ENCODE results near the gene PPP1R9B. TPM values are rescaled to one million over a fixed set of nuclear protein-coding genes. Genes with fewer than 3 reads are reported as not detected.

PPP1R9B gene
- total RNA-seq, 1 donor from 2014 or later, result 16.6 TPM

DNA sequence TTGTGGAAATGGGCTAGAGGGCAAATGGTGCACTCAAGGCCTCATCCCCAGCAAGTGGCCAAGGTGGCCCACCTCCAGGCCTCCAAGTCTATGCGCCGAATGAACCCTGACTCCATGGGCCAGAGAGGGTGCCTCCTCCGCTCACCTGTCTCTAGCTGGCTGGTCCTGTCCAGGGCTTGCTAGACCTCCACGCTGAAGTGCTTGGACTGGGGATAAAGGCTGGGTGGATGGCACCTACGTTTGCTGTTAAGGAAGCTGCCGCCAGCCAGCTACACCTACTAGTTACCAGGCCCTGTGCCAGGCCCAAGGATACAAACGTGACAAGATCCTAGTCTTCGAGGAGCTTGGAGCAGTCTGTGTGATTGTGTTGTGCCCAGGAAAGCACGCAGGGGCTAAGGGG, 14.6 kb upstream of the PPP1R9B start:
- TF ChIP-seq, protein P1, sequence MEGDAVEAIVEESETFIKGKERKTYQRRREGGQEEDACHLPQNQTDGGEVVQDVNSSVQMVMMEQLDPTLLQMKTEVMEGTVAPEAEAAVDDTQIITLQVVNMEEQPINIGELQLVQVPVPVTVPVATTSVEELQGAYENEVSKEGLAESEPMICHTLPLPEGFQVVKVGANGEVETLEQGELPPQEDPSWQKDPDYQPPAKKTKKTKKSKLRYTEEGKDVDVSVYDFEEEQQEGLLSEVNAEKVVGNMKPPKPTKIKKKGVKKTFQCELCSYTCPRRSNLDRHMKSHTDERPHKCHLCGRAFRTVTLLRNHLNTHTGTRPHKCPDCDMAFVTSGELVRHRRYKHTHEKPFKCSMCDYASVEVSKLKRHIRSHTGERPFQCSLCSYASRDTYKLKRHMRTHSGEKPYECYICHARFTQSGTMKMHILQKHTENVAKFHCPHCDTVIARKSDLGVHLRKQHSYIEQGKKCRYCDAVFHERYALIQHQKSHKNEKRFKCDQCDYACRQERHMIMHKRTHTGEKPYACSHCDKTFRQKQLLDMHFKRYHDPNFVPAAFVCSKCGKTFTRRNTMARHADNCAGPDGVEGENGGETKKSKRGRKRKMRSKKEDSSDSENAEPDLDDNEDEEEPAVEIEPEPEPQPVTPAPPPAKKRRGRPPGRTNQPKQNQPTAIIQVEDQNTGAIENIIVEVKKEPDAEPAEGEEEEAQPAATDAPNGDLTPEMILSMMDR (IDR thresholded peaks at IDR 0.05; ENCODE audit: insufficient read depth, low read length, severe bottlenecking), result no peak
- Histone ChIP-seq H3K27me3 (ENCODE audit: control insufficient read depth, insufficient read depth, low read length) (no peaks in the 10 kb centered on the region), H3K36me3 (ENCODE audit: control insufficient read depth, insufficient read depth, low read length) (no peaks in the 10 kb centered on the region), H3K4me3 (ENCODE audit: low read depth, low read length) (no peak overlapping the region)
- no peak for DNase-seq (ENCODE audit: low read depth)
- no peak for FAIRE-seq

DNA sequence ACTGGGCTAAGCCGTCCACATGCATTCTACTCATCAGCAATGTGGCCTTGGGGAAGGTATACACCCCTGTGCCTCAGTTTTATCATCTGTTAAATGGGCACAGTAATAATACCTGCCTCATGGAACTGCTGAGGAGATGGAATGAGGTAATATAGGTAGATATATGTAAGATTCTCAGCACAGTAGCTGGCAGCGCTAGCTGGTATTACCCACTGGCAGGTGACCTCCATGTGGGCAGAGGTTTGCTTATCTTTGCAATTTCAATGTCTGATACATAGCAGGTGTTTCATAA, 14.2 kb upstream of the PPP1R9B start:
- TF ChIP-seq, protein P1 (IDR thresholded peaks at IDR 0.05; ENCODE audit: insufficient read depth, low read length, severe bottlenecking), result no peak
- DNase-seq (ENCODE audit: low read depth) (no peak), FAIRE-seq (no peak)
- Histone ChIP-seq H3K4me3 (ENCODE audit: low read depth, low read length) (no peak overlapping the region), H3K36me3 (ENCODE audit: control insufficient read depth, insufficient read depth, low read length) (no peaks in the 10 kb centered on the region), H3K27me3 (ENCODE audit: control insufficient read depth, insufficient read depth, low read length) (no peaks in the 10 kb centered on the region)

DNA sequence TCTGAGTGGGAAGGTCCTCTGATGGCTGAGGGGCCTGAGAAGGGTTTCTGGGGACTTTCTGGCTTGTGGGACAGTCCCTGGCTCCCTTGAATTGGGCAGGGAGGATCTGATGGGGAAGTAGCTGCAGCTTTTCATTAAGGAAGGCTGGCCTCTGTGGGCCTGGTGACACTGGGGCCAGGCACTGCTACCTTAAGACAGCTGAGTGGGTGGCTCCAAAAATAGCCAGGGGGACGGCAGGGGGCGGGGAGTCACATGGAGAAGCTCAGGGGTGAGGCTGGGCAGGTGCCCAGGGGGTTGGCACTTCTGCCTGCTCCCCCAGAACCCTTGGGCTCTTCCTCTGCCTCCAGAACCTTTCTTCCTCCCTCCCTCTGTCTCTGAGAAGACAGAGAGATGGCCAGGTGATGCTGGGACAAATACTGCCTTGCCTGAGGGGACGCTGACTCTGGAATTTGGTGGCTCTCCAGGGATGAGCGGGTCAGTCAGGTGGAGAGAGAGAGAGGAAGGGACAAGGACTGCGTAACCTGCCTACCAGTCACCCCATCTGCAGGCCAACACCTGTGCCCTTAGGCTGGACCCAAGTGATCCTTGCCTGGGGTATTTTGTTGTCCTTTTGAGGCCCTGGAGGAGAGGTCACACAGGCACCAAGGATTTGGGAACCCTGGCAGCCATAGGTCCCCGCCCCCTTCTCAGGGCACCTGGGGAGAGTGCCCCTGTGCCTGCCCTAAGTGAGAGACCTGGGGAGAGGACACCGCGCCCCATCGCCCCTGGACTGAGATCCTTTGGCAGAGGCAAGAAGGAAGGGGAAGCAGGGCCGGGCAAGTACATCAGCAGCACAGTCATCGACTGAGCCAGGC, 13.6 kb upstream of the PPP1R9B start:
- Histone ChIP-seq H3K36me3 (ENCODE audit: control insufficient read depth, insufficient read depth, low read length) (no peaks in the 10 kb centered on the region), H3K27me3 (ENCODE audit: control insufficient read depth, insufficient read depth, low read length) (no peaks in the 10 kb centered on the region), H3K4me3 (ENCODE audit: low read depth, low read length) (no peak overlapping the region)
- TF ChIP-seq, protein P1 (IDR thresholded peaks at IDR 0.05; ENCODE audit: insufficient read depth, low read length, severe bottlenecking), result no peak
- no peak for DNase-seq (ENCODE audit: low read depth)
- FAIRE-seq, result no peak

DNA sequence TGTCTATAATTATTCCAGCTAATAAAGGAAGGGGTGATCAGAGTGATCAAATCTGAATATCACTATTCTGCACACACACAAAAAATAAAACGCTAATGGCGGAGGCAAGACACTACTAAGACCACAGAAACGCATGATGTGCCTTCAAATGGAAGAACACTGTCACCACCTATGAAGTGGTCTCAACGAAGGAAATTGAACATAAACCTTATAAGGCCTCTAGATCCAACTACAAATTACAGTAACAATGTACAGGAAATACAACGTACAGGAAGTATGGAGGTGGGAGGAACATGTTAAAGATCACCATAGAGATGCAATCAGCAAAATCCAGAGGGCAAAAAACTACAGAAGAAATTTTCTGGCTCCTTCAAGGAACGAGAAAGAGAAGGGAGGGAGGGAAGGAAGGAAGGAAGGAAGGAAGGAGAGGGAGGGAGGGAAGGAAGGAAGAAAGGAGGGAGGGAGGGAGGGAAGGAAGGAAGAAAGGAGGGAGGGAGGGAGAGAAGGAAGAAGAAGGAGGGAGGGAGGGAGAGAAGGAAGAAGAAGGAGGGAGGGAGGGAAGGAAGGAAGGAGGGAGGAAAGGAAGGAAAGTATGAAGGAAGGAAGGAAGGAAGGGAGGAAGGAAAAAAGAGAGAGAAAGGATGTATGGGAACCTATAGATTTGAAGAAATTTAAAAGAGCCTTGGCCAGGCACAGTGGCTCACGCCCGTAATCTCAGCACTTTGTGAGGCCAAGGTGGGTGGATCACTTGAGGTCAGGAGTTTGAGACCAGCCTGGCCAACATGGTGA, 12.2 kb upstream of the PPP1R9B start:
- FAIRE-seq (no peak), DNase-seq (ENCODE audit: low read depth) (no peak)
- TF ChIP-seq, protein P1 (IDR thresholded peaks at IDR 0.05; ENCODE audit: insufficient read depth, low read length, severe bottlenecking), result no peak
- no peak overlapping the region for H3K4me3 ChIP-seq (ENCODE audit: low read depth, low read length)
- no peaks in the 10 kb centered on the region for H3K36me3 ChIP-seq (ENCODE audit: control insufficient read depth, insufficient read depth, low read length)
- no peaks in the 10 kb centered on the region for H3K27me3 ChIP-seq (ENCODE audit: control insufficient read depth, insufficient read depth, low read length)

DNA sequence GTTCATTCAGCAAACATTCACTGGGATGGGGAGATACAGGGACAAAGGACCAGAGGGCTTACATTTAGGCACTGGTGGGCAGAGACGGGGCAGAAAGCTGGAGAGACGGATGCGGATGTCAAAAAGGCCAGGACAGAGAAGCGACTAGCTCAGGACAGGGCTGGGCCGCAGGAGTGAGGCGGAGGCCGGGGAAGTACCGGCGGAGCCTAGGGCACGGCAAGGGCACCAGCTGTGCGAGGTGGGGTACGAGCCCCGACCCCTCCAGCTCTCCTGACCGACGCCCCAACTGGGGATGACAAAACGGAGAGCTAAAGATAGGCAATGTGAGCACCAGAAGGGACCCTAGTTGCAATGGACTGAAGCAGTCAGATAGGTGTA, 11.4 kb upstream of the PPP1R9B start:
- Histone ChIP-seq H3K4me3 (ENCODE audit: low read depth, low read length) (no peak overlapping the region), H3K27me3 (ENCODE audit: control insufficient read depth, insufficient read depth, low read length) (no peaks in the 10 kb centered on the region), H3K36me3 (ENCODE audit: control insufficient read depth, insufficient read depth, low read length) (no peaks in the 10 kb centered on the region)
- FAIRE-seq, result no peak
- DNase-seq (ENCODE audit: low read depth), result no peak
- TF ChIP-seq, protein P1 (IDR thresholded peaks at IDR 0.05; ENCODE audit: insufficient read depth, low read length, severe bottlenecking), result no peak

All from bronchial epithelial cell (primary cell).